NOMO-1 treated with dmso at 0.1 percent for 144 hours (cell line): ENCODE measurements around the gene LRPAP1.

Experiments
- DNase-seq: peaks from one replicate; lab custom pipeline; 2025; ENCODE audit not compliant: unreplicated experiment; lab: John Stamatoyannopoulos, UW

Gene LRPAP1

DNA sequence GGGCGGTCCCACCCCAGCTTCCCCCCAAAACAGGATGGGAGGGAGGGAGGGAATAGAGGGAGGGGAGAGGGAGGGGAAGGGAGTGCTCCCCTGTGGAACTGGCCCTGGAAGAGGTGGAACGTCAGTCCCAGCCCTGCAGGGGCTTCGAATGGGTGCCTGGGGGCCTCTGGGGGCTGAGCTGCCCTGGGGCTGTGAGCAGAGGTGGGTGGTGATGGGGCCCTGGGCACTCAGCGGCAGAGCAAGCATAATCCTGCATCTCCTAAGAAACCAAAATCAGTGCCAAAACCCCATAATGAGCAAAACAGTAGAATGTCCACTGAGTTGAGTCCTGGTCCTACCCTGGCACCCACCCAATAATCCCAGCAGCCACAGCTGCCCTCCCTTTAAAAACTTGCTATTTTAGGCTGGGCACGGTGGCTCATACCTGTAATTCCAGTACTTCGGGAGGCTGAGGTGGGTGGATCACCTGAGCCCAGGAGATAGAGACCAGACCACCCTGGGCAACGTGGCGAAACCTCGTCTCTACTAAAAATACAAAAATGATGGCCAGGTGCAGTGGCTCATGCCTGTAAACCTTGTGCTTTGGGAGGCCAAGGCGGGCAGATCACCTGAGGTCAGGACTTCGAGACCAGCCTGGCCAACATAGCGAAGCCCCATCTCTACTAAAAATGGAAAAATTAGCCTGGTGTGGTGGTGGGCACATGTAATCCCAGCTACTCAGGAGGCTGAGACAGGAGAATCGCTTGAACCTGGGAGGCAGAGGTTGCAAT is 58.0 kb downstream of the LRPAP1 start:
- no peak for DNase-seq

- no peak for DNase-seq
These were observed 58.9 kb downstream of the LRPAP1 start for GRCh38 chr4:3473181-3473950.

DNA sequence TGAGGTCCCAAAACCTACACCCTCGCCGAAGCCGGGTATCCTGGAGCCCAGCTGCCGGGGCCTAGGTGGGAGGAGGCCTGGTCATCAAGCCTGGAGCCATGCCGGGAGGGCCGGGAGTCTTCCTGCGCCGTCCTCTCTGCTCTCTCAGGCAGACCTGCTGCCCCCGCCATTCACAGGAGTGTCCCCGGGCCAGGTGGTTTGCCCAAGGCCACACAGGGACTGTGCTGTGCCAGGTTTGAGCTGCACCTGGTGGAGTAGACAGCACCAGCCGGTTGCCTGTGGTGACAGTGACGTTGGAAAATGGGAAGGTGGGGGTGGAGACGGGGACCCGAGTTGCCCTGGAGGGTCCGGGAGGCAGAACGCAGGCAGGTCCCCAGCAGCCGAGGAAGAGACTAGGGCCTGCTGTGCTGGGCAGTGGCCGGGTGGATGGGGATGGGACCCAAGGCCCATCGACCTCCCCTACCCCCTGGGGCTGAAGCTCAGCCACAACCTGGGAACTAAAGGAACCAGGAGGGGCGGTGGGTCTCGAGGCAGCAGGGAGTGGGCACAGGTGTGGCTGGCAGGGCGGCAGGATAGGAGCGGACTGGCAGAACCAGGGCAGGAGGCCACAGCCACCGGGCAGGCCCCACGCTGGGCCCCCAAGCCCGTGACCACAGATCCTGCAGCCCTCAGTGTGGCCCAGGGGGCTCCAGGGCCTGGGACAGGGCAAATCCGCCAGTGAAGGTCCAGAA is 59.6 kb downstream of the LRPAP1 start:
- DNase-seq = no peak

- no peak for DNase-seq
These were observed 60.3 kb downstream of the LRPAP1 start for GRCh38 chr4:3471886-3472285.

DNA sequence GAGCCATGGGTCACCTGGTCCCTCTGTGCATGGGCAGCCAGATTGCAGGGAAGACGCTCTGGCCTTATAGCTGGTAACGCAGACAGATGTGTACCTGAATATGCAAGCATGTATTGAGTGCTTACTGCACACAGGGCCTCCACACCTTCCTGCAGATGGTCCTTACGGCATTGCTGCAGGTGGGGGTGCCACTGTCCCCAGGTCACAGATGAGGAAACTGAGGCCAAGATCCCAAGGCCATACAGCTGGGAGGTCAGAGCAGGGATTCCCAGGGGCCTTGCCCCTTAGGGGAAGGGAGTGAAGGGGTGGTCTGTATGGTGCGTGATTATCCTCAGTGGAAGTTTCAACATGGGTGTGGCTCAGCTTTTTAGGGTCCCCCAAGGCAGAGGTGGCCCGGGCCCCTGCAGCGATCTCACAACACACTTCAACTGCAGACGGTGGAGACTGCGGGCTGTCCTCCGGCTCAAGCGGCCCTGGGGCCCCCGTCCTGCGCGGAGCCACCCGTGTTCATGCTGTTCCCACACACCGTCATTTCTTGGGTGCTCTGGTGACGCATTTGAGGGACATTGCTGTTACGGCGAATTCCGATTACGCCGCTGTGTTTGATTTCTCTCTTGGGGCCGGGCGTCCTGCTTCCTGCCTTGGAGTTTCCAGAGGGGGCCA is 61.0 kb downstream of the LRPAP1 start:
- no peak for DNase-seq

DNA sequence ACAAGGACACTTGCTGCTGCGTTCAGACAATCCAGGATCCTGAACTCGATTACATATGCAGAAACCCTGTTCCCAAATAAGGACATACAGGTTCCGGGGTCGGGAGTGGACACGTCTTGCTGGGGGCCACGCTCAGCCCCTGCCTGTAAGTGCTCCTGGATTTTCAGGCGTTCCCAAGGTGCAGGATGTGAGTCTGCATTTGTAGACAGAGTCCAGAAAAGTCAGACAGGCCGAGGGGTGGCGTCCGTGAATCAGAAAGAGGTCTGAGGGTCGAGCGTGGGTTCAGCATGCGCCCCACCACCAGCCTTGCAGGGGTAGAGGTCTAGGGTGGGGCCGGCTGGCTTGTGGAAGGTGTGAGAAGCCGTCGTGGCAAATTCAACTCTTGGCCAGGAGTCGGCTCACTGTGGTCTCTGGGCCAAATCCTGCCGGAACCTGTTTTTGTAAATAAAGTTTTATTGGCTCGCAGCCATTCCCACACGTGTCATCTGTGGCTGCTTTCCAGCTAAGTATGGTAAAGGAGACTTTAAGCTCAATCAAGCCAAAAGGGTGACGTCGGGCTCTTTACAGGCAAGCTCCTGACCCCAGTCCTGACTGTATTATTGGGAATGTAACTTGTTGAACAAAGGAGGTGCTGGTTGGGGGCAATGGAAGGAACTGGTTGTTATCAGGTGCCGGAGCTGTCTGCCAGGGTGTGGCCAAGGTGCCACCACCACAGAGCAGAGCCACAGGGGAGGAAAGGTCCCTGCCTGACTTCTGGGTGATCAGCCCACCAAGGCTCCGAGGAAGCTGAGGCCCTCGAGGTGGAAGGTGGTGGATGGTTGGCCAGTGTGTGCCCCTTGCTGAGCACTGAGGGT is 61.8 kb downstream of the LRPAP1 start:
- no peak for DNase-seq

DNA sequence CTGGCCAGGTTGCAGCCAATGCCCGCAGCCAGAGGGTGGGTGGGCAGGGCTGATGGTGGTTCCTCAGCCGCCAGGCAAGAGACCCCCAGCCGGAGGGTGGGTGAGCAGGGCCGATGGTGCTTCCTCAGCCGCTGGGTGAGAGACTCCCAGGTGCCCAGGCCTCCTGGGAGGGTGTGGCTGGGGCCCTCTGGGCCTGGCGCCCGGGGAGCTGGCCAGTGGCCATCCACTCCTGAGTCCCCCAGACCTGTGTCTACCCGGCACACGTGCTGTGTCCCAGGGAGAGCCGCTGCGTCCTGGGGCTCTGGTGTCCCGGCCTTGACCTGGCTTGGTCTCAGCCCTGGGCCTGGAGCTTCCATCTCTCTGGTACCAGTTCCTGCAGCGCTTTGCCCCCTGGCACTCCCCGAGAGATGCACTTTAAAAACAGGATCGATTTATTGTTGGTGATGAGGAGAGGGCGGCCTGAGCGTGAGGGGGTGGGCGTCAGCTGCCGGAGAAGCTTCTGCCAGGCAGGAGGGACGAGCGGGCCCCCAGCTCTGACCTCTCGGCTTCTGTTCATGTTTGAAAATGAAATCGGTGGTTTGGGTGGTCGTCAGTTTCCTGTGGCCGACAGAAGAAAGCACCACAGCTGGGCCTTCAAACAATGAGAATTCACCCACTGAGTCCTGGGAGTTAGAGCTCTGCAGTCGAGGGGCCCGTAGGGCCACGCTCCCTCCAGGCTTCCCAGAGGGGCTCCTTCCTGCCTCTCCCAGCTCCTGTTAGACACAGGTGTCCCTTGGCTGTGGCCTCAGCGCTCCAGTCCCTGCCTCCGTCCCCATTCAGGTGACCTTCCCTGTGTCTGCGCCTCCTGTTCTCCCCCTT is 62.6 kb downstream of the LRPAP1 start:
- DNase-seq = no peak

DNA sequence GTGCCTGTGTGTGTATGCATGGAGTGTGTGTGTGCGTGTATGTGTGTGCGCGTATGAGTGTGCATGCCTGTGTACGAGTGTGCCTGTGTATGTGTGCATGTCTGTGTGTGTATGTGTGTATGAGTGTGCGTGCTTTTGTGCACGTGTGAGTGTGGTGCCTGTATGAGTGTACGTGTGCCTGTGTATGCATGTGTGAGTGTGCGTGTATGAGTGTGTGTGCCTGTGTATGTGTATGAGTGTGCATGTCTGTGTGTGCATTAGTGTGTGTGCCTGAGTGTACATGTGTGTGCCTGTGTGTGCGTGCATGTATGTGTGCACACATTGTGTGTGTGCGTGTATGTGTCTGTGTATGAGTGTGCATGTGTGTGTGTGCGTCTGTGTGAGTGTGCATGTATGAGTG is 63.4 kb downstream of the LRPAP1 start:
- DNase-seq = no peak

GRCh38 chr4:3468154-3468553 is 64.1 kb downstream of the LRPAP1 start:
- no peak for DNase-seq

GRCh38 chr4:3467601-3468031 is 64.6 kb downstream of the LRPAP1 start:
- no peak for DNase-seq

DNA sequence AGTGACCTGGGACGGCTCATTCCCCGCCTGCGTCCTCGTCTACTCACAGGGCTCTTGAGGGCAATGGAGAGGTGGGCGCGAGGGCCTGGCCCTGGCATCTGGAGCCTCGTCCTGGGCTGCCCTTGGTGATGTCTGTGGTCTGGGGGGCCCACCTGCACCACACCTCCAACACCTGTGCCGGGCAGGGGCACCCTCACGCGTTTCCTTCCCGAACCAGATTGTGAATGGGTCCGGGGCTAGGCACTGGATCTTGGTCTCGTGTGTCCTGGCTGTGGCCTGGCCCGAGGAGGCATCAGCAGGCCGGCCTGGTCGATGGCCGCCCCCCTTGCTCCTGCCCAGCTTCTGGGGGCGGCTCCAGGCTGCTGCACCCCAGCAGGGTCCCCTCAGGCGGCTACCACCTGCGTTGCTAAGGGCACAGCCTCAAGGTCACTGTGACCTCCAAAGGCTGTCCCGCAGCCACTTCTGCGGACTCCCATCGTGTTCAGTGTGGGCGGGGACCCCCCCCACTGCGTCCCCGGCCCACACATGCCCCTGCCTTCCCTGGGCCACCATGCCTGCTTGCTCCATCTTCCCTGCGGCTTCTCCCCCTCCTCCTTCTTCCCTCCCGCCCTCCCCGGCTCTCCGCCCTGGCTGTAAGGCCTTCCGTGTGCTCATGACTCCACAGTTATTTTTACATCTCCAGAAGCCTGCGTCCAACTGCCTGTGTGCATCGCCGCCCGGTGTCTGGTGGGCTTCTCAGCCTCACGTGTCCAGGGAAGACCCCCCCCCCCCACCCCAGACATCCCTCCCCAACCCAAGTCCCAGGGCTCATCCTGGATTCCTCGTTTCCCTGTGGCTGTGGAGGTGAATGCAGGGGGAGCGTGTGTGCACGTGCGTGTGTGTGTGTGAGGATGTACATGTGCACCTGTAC is 65.3 kb downstream of the LRPAP1 start:
- no peak for DNase-seq

- no peak for DNase-seq
These were observed 66.2 kb downstream of the LRPAP1 start for GRCh38 chr4:3465698-3466671.

DNA sequence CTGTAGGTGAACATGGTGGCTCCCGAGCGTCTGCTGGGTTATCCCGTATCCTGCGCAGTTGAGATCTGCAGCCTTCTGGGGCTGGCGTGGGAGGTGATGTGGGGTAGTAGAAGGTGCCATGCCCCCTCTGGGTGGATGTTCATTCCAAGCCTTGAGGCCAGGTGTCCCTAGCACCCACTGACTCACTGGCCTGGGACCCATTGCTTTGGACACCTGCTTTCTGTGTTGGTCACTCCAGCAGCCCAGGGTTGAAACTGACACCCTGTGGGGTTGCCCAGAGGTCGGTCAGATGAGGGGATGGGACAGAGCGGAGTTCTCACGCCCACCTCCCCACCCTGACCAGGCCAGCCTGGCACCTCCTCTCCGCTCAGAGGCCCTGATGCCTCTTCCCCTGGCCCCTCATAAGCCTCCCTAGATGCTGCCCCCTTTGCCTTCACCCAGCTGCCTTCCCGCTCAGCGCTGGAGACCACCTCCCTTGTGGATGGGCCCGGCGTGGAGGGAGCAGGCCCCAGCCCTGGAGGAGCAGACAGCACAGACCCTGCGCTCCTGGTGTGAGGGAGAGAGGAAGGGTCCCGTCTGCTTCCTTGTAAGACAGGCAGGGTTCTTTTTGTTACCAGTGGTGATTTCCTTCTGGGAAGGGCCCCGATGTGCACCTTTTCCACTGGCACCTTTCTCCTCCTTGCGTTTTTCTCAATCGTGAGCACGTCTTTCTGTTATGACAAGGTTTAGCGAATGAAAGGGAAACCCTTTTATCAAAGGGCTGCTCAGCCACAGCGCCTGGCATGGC is 67.1 kb downstream of the LRPAP1 start:
- DNase-seq = no peak

DNA sequence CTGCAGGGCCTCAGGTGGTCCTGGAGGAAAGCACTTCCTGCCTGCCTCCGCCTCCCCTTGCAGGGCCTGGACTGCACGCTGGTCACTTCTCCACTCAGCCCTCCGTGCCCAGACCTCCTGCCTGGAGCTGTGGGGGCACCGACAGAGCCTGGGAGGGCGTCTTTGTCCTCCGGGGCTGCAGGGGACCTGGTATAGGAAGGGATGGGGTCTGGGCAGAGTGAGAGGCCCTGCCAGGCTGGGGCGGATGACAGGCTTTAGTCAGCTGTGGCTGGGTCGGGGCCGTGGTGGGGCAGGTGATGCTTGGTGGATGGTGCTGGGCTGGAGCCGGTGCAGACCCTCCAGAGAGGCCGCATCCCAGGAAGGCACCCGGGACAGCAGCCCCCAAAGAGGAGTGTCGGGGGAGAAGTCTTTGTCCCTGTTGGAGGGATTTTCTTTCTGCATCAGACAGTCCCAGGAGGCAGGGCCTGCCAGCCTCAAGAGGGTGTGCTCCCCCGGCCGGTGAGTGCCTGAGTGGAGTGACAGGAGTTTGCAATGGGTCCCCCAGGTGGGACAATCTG is 67.8 kb downstream of the LRPAP1 start:
- no peak for DNase-seq

- DNase-seq = no peak
These were observed 68.5 kb downstream of the LRPAP1 start for GRCh38 chr4:3463556-3464348.
